Adipocyte (in vitro differentiated cells): ENCODE results near the gene NIBAN1.

ENCODE experiments used
- DNase-seq: peaks from one replicate; pipeline ENCODE4 v3.0.0-alpha.2; 2015; ENCODE audit warnings: low read depth
- H3K27me3 ChIP-seq: replicated peaks from 2 replicates; pipeline ENCODE4 v1.7.0; 2013; ENCODE audit warnings: mild to moderate bottlenecking, low read length, moderate library complexity; ENCODE audit not compliant: control insufficient read depth, insufficient read depth
- H3K36me3 ChIP-seq: 2 replicates; pipeline ENCODE4 v1.7.0; 2013; ENCODE audit warnings: low read length, mild to moderate bottlenecking, moderate library complexity; ENCODE audit not compliant: control insufficient read depth, insufficient read depth, severe bottlenecking
- H3K4me1 ChIP-seq: 2 replicates; pipeline ENCODE4 v1.7.0; 2013; ENCODE audit warnings: mild to moderate bottlenecking, low read length, moderate library complexity; ENCODE audit not compliant: control insufficient read depth, insufficient read depth
- H3K4me3 ChIP-seq: 2 replicates; pipeline ENCODE4 v1.7.0; 2013; ENCODE audit warnings: mild to moderate bottlenecking, low read length, moderate library complexity
- H3K9ac ChIP-seq: 2 replicates; pipeline ENCODE4 v1.7.0; 2013; ENCODE audit warnings: mild to moderate bottlenecking, low read length, moderate library complexity
- H3K9me3 ChIP-seq: 2 replicates; pipeline ENCODE4 v1.7.0; 2013; ENCODE audit warnings: mild to moderate bottlenecking, low read length, moderate library complexity; ENCODE audit not compliant: control insufficient read depth

Gene NIBAN1

GRCh38 chr1:184954232-184954995 lies 19.9 kb downstream of the NIBAN1 start:
- no peaks in the 10 kb centered on the region for H3K9me3 ChIP-seq
- H3K27me3 ChIP-seq: no peaks in the 10 kb centered on the region
- H3K4me3 ChIP-seq: peak overlapping the region; percentile 35
- no peaks in the 10 kb centered on the region for H3K36me3 ChIP-seq
- peak overlapping the region; percentile 27 for H3K9ac ChIP-seq
- H3K4me1 ChIP-seq: peaks cover 42% of the 10 kb centered on the region
- DNase-seq: peak; percentile 25

- no peaks in the 10 kb centered on the region for H3K9me3 ChIP-seq
- H3K4me3 ChIP-seq: peak overlapping the region; percentile 35
- DNase-seq: peak; percentile 35
These were observed 20.6 kb downstream of the NIBAN1 start for GRCh38 chr1:184953600-184954219.

GRCh38 chr1:184952428-184952827 lies 21.9 kb downstream of the NIBAN1 start:
- peak; percentile 15 for DNase-seq
- H3K9me3 ChIP-seq: no peaks in the 10 kb centered on the region
- no peak overlapping the region for H3K9ac ChIP-seq
- H3K4me1 ChIP-seq: peaks cover 36% of the 10 kb centered on the region
- no peaks in the 10 kb centered on the region for H3K36me3 ChIP-seq
- H3K4me3 ChIP-seq: no peak overlapping the region
- H3K27me3 ChIP-seq: no peaks in the 10 kb centered on the region

More at GRCh38 chr1:184953600-184954219, 20.6 kb downstream of the NIBAN1 start:
- H3K9ac ChIP-seq: no peak overlapping the region
- H3K4me1 ChIP-seq: peaks cover 35% of the 10 kb centered on the region
- H3K36me3 ChIP-seq: no peaks in the 10 kb centered on the region
- no peaks in the 10 kb centered on the region for H3K27me3 ChIP-seq

- Histone ChIP-seq H3K9me3 (no peaks in the 10 kb centered on the region), H3K36me3 (no peaks in the 10 kb centered on the region), H3K27me3 (no peaks in the 10 kb centered on the region), H3K9ac (no peak overlapping the region), H3K4me3 (no peak overlapping the region), H3K4me1 (peaks cover 40% of the 10 kb centered on the region)
- DNase-seq: no peak
These were observed 22.5 kb downstream of the NIBAN1 start for GRCh38 chr1:184951788-184952187.

- Histone ChIP-seq H3K4me1 (peaks cover 48% of the 10 kb centered on the region), H3K9ac (no peak overlapping the region), H3K27me3 (no peaks in the 10 kb centered on the region), H3K4me3 (no peak overlapping the region), H3K36me3 (no peaks in the 10 kb centered on the region), H3K9me3 (no peaks in the 10 kb centered on the region)
- no peak for DNase-seq
These were observed 23.4 kb downstream of the NIBAN1 start for GRCh38 chr1:184950906-184951305.

- Histone ChIP-seq H3K4me3 (no peak overlapping the region), H3K4me1 (peaks cover 54% of the 10 kb centered on the region), H3K27me3 (no peaks in the 10 kb centered on the region), H3K9me3 (no peaks in the 10 kb centered on the region), H3K36me3 (no peaks in the 10 kb centered on the region), H3K9ac (no peak overlapping the region)
- no peak for DNase-seq
These were observed 24.1 kb downstream of the NIBAN1 start for GRCh38 chr1:184950227-184950626.

- no peak for DNase-seq
- Histone ChIP-seq H3K27me3 (no peaks in the 10 kb centered on the region), H3K4me3 (no peak overlapping the region), H3K36me3 (no peaks in the 10 kb centered on the region), H3K4me1 (peaks cover 39% of the 10 kb centered on the region), H3K9ac (no peak overlapping the region), H3K9me3 (no peaks in the 10 kb centered on the region)
These were observed 26.6 kb downstream of the NIBAN1 start for GRCh38 chr1:184947497-184948256.

- H3K4me3 ChIP-seq: peak overlapping the region; percentile 46
- H3K4me1 ChIP-seq: peaks cover 29% of the 10 kb centered on the region
These were observed 28.5 kb downstream of the NIBAN1 start for GRCh38 chr1:184945678-184946412.

GRCh38 chr1:184945029-184945428 lies 29.3 kb downstream of the NIBAN1 start:
- Histone ChIP-seq H3K4me3 (no peak overlapping the region), H3K27me3 (no peaks in the 10 kb centered on the region), H3K9ac (no peak overlapping the region), H3K4me1 (peaks cover 29% of the 10 kb centered on the region), H3K36me3 (no peaks in the 10 kb centered on the region), H3K9me3 (no peaks in the 10 kb centered on the region)
- peak; percentile 13 for DNase-seq

More at GRCh38 chr1:184945678-184946412, 28.5 kb downstream of the NIBAN1 start:
- Histone ChIP-seq H3K36me3 (no peaks in the 10 kb centered on the region), H3K9me3 (no peaks in the 10 kb centered on the region), H3K9ac (no peak overlapping the region), H3K27me3 (no peaks in the 10 kb centered on the region)
- peak; percentile 84 for DNase-seq

- no peak for DNase-seq
- Histone ChIP-seq H3K36me3 (no peaks in the 10 kb centered on the region), H3K4me3 (no peak overlapping the region)
These were observed 30.3 kb downstream of the NIBAN1 start for GRCh38 chr1:184943998-184944397.

GRCh38 chr1:184941735-184942134 lies 32.6 kb downstream of the NIBAN1 start:
- Histone ChIP-seq H3K4me1 (peaks cover 21% of the 10 kb centered on the region), H3K9ac (no peak overlapping the region), H3K4me3 (no peak overlapping the region), H3K36me3 (no peaks in the 10 kb centered on the region), H3K9me3 (no peaks in the 10 kb centered on the region), H3K27me3 (no peaks in the 10 kb centered on the region)
- DNase-seq: no peak

More at GRCh38 chr1:184943998-184944397, 30.3 kb downstream of the NIBAN1 start:
- Histone ChIP-seq H3K4me1 (peaks cover 29% of the 10 kb centered on the region), H3K9me3 (no peaks in the 10 kb centered on the region), H3K9ac (no peak overlapping the region), H3K27me3 (no peaks in the 10 kb centered on the region)
